Stimulated activated CD4-positive, alpha-beta T cell treated with anti-CD3 and anti-CD28 coated beads, Interleukin-1b, Interleukin-23, amount 100 ng/mL, for 4 hours (primary cell): ENCODE measurements around the gene SPHK2.

Source experiments
- DNase-seq, 2 donors: peaks; one replicate each; pipeline ENCODE4 v3.0.0-alpha.2; 2020; ENCODE audit warnings: low read depth in 2 of 2

The SPHK2 gene

GRCh38 chr19:48606463-48607358, 12.6 kb upstream of the SPHK2 start, which contains the start of gene SPACA4:
Gene SPACA4, plus strand, starts transcription at chr19:48606742. Its CDS starts 237 bp downstream, at chr19:48606979.
- DNase-seq = no peak

- no peak for DNase-seq
Measured at GRCh38 chr19:48607359-48607755, 11.9 kb upstream of the SPHK2 start.

DNA sequence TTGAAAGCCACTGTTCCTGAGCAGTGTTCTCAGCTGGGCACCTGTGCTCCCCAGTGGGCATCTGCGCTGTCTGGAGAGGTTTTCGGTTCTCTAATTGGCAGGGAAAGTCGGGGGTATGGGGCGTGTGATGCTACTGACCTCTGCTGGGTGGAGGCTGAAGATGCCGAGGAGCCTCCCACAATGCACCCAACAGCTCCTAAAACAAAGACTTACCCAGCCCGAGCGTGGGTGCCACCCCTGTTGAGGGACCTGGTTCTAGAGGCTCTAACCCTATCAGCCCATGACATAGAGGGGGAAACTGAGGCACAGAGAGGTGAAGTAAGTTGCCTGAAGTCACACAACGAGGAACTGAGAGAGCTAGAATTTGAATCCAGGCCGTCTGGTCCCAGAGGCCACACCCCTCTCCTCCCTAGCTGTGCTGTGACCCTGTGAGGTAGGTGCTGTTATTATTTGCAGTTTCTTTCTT, 10.5 kb upstream of the SPHK2 start:
- DNase-seq = no peak

- DNase-seq = no peak
Measured at GRCh38 chr19:48609571-48610108, 9.7 kb upstream of the SPHK2 start.

GRCh38 chr19:48611872-48612271, 7.4 kb upstream of the SPHK2 start:
- no peak for DNase-seq

DNA sequence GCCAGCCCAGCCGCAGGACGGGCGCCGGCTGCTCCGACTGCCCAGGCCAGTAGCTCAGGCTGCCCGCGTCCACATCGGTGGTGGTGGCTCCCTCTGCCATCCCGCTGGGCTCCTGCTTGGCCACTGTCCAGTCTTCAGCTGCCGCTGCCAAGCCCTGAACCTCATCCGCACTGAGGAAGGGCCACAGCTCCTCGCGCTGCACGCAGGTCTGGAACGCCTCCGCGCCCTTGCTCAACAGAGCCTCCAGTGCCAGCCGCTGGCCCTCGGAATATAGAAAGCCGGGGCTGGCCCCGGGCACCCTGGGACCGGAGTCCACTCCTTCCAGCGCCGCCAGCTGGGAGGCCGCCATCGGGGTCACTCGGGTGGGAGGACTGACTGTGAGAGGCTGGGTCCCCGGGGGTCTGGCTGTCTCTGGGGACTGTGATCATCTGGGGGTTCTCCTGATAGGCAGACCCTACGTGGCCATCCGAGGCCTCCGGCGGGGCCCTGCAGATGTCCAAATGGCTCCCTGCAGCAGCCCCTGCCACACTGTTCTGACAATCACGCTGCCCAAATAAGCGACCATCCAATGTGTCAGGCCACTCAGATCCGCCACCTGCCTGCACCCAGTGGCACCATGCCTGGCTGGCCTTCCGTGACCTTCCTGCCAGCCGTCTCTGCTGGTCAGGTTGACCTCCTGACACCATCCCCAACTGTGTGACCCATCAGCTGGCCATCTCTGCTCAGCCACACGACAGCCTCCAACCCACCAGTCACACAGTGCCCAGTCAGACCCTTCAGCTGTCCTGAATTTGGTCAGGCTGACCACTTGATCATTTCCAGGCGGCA, 6.1 kb upstream of the SPHK2 start:
- DNase-seq = no peak

DNA sequence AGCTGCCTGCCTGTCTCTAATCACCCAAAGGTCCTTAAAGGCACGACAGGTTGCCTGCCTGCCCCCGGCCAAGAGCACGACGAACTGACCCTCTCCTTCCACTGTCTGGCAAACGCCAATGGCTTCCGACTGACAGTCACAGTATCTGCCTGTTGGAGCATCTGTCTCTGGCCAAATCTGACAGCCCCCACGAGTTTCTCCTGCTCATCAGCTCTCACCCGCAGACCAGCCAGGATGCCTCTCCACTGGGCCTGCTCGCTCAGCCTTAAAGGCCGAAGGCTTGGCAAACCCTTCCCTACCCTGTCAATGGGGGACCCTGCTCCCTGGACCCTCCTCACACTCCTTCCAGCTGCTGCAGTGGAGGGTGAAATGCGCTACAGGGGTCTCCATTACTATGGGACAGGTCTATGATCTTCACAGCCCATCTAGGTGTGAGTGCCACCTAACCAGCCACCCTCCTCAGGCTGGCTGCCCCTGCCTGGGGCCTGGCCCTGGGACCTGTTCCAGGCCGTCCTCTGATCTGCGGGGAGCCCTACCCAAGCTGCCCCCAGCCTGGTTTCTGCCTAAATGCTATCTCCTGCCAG, 5.4 kb upstream of the SPHK2 start:
- DNase-seq = no peak

GRCh38 chr19:48614436-48615230, 4.7 kb upstream of the SPHK2 start, which contains the start of gene FAM83E:
Gene FAM83E, minus strand, starts transcription at chr19:48615076. Its CDS starts 1,704 bp downstream, at chr19:48613372.
- DNase-seq = peak in 1 of 2 donors; percentile 32

GRCh38 chr19:48615231-48616040, 3.9 kb upstream of the SPHK2 start:
- no peak for DNase-seq

DNA sequence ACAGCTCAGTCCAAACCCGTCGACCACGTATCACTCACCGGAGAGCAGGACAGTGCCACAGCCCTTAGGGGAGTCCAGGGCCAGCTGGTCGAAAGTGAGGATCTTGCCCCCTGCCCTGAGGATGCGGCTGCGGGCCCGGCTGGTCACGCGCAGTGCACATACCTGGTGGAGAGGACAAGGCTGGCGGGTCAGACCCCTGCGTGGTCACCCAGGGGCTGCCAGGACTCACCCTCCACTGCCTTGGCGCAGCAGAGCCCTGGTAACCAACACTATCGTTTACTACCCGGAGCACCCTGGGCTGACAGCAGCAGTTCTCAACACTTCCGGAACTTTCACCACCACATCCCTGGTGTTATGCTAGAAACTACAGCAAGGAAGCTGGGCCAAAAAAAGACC, 3.3 kb upstream of the SPHK2 start:
- DNase-seq = no peak

DNA sequence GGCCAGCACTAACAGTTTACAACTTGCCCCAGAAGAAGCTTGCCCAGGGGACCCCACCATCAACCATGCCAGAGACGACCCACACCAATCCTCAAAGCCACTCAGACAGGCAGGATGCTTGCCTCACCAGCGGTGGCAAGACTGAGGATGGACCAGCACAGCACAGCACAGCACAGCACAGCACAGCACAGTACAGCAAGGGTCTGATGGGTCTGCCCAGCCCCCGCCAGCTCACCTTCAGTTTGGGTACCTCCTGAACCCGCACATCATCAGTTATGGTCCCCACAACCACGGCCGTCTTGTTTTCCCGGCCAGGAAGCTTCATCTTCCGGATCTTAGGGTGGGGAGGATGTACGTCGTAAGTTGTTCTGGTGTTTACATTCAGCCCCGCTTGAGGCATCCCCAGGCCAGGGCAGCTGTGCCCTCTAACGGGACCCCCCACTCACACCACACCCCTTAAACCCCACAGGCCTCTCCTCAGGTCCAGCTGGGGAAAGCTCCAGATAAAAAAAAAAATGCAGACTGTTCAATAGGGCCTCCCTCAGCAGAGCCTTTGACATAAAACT, 2.7 kb upstream of the SPHK2 start:
- no peak for DNase-seq

- DNase-seq = no peak
Measured at GRCh38 chr19:48617146-48617937, 2.0 kb upstream of the SPHK2 start.

- DNase-seq = no peak
Measured at GRCh38 chr19:48618278-48618915, 909 bp upstream of the SPHK2 start.

GRCh38 chr19:48619692-48620585, 633 bp downstream of the SPHK2 start:
- no peak for DNase-seq

DNA sequence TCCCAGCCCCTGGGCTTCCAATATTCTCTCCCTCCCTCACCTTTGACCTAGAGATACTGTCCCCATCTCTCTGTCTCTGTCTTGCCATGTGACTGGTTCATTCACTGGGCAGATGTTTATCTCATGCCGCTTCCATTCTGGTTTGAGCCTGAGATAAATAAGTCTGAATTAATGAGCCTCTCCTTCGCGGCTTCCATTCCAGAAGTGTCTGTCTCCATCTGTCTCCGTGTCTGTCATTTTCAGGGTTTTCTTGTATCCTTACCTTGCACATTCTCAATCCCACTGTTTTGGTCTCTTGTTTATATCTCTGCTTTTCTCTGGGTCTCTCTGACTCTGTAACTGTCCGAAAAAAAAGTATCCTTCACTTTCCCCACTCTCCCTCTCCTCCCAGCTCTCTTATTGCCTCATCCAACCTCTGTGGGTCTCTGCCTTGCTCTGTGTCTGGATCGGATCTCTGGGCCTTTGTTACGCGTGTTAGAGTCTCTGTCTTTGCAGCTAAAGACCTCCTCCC, 4.3 kb downstream of the SPHK2 start:
- no peak for DNase-seq

GRCh38 chr19:48624067-48624594, 4.8 kb downstream of the SPHK2 start:
- DNase-seq = peak; percentile 88 to 98
